ENCODE results near the gene TMEM273.

DNA sequence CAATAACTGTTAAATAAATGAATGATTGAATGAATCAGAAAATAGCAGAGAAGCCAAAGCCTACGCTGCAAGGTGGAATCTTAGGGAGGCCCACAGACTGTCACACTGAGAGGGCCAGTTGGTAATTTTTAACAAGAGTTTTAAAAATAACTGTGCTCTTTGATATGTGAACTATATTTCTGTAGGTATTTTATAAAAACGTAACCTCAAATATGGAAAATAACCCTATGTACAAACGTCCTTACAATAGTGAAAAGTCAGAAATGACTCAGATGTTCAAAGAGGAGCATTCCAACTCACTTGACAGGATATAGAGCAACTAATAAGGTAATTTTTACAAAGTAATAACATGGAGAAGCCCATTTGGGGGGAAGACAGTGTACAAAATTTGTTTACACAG lies 18.9 kb upstream of the TMEM273 start:
- TF ChIP-seq, protein P1, sequence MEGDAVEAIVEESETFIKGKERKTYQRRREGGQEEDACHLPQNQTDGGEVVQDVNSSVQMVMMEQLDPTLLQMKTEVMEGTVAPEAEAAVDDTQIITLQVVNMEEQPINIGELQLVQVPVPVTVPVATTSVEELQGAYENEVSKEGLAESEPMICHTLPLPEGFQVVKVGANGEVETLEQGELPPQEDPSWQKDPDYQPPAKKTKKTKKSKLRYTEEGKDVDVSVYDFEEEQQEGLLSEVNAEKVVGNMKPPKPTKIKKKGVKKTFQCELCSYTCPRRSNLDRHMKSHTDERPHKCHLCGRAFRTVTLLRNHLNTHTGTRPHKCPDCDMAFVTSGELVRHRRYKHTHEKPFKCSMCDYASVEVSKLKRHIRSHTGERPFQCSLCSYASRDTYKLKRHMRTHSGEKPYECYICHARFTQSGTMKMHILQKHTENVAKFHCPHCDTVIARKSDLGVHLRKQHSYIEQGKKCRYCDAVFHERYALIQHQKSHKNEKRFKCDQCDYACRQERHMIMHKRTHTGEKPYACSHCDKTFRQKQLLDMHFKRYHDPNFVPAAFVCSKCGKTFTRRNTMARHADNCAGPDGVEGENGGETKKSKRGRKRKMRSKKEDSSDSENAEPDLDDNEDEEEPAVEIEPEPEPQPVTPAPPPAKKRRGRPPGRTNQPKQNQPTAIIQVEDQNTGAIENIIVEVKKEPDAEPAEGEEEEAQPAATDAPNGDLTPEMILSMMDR (IDR thresholded peaks at IDR 0.05; ENCODE audit: borderline replicate concordance, extremely low read depth, low read length, poor library complexity, severe bottlenecking), result no peak
- no peak for TF ChIP-seq EZH2 (IDR thresholded peaks at IDR 0.05; ENCODE audit: borderline replicate concordance, low read depth, low read length, severe bottlenecking)

Data from DND-41 (cell line).